ENCODE data around the gene LCP2. TPM values are rescaled to one million over a fixed set of nuclear protein-coding genes. Genes with fewer than 3 reads are reported as not detected.

The LCP2 gene
- total RNA-seq, 2 experiments from 2014 or later = 154 to 155 TPM

- H3K4me3 ChIP-seq (ENCODE audit: low read length) = no peak overlapping the region
- peaks cover 96% of the 10 kb centered on the region for H3K36me3 ChIP-seq (ENCODE audit: insufficient read depth, low read length)
- ChIA-PET CTCF (interaction anchor here (1.0 to 9.5 kb wide), 5 partner anchors 9 to 65 kb away, joined by 3 to 65 read pairs (median 5); no protein-coding TSS in a partner anchor), POLR2A (interaction anchor here (0.7 to 18.4 kb wide), 9 partner anchors 8 to 48 kb away, joined by 3 to 426 read pairs (median 40); no protein-coding TSS in a partner anchor)
- ATAC-seq (ENCODE audit: poor library complexity) = no peak
- H3K4me1 Mint-ChIP-seq (ENCODE audit: low read depth) = peaks cover 98% of the 10 kb centered on the region
- no peak for DNase-seq
- H3K4me3 Mint-ChIP-seq = peak overlapping the region; percentile 84
- peaks cover 87% of the 10 kb centered on the region for H3K4me1 ChIP-seq (ENCODE audit: insufficient read depth, low read length)
- no peaks in the 10 kb centered on the region for H3K9me3 Mint-ChIP-seq
- no peaks in the 10 kb centered on the region for H3K9me3 ChIP-seq (ENCODE audit: control insufficient read depth in 1 of 2, insufficient read depth in 1 of 2, low read length in 2 of 2)
- H3K27me3 Mint-ChIP-seq = no peaks in the 10 kb centered on the region
- peak overlapping the region; percentile 74 to 98 for H3K27ac ChIP-seq (ENCODE audit: low read depth in 1 of 2, low read length in 2 of 2)
- intact Hi-C loops (cut with DNase I, micrococcal nuclease) = no loop called here
- H3K36me3 Mint-ChIP-seq (ENCODE audit: low read depth) = peaks cover 100% of the 10 kb centered on the region
- peak overlapping the region; percentile 96 for H3K27ac Mint-ChIP-seq
- TF ChIP-seq, protein P1, sequence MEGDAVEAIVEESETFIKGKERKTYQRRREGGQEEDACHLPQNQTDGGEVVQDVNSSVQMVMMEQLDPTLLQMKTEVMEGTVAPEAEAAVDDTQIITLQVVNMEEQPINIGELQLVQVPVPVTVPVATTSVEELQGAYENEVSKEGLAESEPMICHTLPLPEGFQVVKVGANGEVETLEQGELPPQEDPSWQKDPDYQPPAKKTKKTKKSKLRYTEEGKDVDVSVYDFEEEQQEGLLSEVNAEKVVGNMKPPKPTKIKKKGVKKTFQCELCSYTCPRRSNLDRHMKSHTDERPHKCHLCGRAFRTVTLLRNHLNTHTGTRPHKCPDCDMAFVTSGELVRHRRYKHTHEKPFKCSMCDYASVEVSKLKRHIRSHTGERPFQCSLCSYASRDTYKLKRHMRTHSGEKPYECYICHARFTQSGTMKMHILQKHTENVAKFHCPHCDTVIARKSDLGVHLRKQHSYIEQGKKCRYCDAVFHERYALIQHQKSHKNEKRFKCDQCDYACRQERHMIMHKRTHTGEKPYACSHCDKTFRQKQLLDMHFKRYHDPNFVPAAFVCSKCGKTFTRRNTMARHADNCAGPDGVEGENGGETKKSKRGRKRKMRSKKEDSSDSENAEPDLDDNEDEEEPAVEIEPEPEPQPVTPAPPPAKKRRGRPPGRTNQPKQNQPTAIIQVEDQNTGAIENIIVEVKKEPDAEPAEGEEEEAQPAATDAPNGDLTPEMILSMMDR (IDR thresholded peaks at IDR 0.05) = no peak
- no peaks in the 10 kb centered on the region for H3K27me3 ChIP-seq (ENCODE audit: control insufficient read depth in 1 of 2, insufficient read depth in 2 of 2, low read length in 2 of 2)
These were observed 7.1 kb downstream of the LCP2 start for GRCh38 chr5:170290498-170290897.

DNA sequence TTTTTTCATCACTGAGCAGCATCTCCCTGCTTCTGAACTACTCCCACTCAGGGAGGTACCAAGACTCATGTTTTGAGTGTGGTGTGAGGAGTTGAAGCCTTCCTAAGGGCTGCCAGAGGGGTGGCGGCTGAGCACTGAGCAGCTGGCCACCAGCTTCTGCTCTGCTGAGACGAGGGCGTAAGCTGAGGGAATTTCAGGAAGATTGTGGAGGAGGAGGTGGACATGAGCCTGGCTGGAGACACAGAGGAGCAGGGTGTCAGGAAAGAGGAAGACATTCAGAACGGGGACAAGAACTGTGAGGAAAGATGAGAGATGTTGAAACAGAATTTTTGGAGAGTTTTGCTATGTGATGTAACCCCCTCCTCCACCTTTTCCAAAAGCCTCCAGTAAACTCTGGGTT, 7.8 kb downstream of the LCP2 start:
- Histone ChIP-seq H3K4me3 (ENCODE audit: low read length) (no peak overlapping the region), H3K27me3 (ENCODE audit: control insufficient read depth in 1 of 2, insufficient read depth in 2 of 2, low read length in 2 of 2) (no peaks in the 10 kb centered on the region), H3K36me3 (ENCODE audit: insufficient read depth, low read length) (peaks cover 97% of the 10 kb centered on the region), H3K4me1 (ENCODE audit: insufficient read depth, low read length) (peaks cover 88% of the 10 kb centered on the region), H3K9me3 (ENCODE audit: control insufficient read depth in 1 of 2, insufficient read depth in 1 of 2, low read length in 2 of 2) (no peaks in the 10 kb centered on the region), H3K27ac (ENCODE audit: low read depth in 1 of 2, low read length in 2 of 2) (peak overlapping the region; percentile 74 to 98)
- Mint-ChIP-seq H3K27ac (peak overlapping the region; percentile 96), H3K9me3 (no peaks in the 10 kb centered on the region), H3K4me1 (ENCODE audit: low read depth) (peaks cover 100% of the 10 kb centered on the region), H3K36me3 (ENCODE audit: low read depth) (peaks cover 100% of the 10 kb centered on the region), H3K4me3 (peak overlapping the region; percentile 84), H3K27me3 (no peaks in the 10 kb centered on the region)
- DNase-seq = no peak
- ChIA-PET CTCF (interaction anchor here (0.8 to 3.1 kb wide), 5 partner anchors 9 to 49 kb away, joined by 3 to 12 read pairs (median 5); no protein-coding TSS in a partner anchor), POLR2A (interaction anchor here (1.1 to 18.4 kb wide), 6 partner anchors 8 to 41 kb away, joined by 4 to 426 read pairs (median 8); partner anchors contain the start of gene LCP2)
- intact Hi-C loops (cut with DNase I, micrococcal nuclease) = loop anchor here in 1 of 2 experiments (2.0 kb wide), 1 partner anchor 15 kb away; no protein-coding TSS in a partner anchor
- TF ChIP-seq, protein P1 (IDR thresholded peaks at IDR 0.05) = no peak
- no peak for ATAC-seq (ENCODE audit: poor library complexity)

- Histone ChIP-seq H3K4me1 (ENCODE audit: insufficient read depth, low read length) (peaks cover 88% of the 10 kb centered on the region), H3K27me3 (ENCODE audit: control insufficient read depth in 1 of 2, insufficient read depth in 2 of 2, low read length in 2 of 2) (no peaks in the 10 kb centered on the region), H3K27ac (ENCODE audit: low read depth in 1 of 2, low read length in 2 of 2) (peak overlapping the region; percentile 63 to 70), H3K9me3 (ENCODE audit: control insufficient read depth in 1 of 2, insufficient read depth in 1 of 2, low read length in 2 of 2) (no peaks in the 10 kb centered on the region), H3K36me3 (ENCODE audit: insufficient read depth, low read length) (peaks cover 98% of the 10 kb centered on the region), H3K4me3 (ENCODE audit: low read length) (no peak overlapping the region)
- ATAC-seq (ENCODE audit: poor library complexity) (no peak), DNase-seq (no peak)
- ChIA-PET CTCF (interaction anchor here (0.8 to 3.1 kb wide), 5 partner anchors 8 to 50 kb away, joined by 3 to 12 read pairs (median 5); no protein-coding TSS in a partner anchor), POLR2A (interaction anchor here (1.1 to 18.4 kb wide), 6 partner anchors 8 to 42 kb away, joined by 4 to 426 read pairs (median 8); partner anchors contain the start of gene LCP2)
- Mint-ChIP-seq H3K27ac (peak overlapping the region; percentile 96), H3K4me1 (ENCODE audit: low read depth) (peaks cover 100% of the 10 kb centered on the region), H3K36me3 (ENCODE audit: low read depth) (peaks cover 100% of the 10 kb centered on the region), H3K4me3 (peak overlapping the region; percentile 84), H3K27me3 (no peaks in the 10 kb centered on the region), H3K9me3 (no peaks in the 10 kb centered on the region)
- TF ChIP-seq, protein P1 (IDR thresholded peaks at IDR 0.05) = no peak
- intact Hi-C loops (cut with DNase I, micrococcal nuclease) = loop anchor here in 1 of 2 experiments (2.0 kb wide), 1 partner anchor 14 kb away; no protein-coding TSS in a partner anchor
These were observed 8.5 kb downstream of the LCP2 start for GRCh38 chr5:170289121-170289520.
